Tibial artery (tissue), 4 donors: Measurements from ENCODE around the gene DHRS7.
"Not testable (repeated sequence)": the region's sequence is repeated elsewhere in the genome, so short reads cannot be mapped to it uniquely, and the experiment has no call there.

Source experiments
- DNase-seq, 2 donors: peaks; one replicate each; pipeline ENCODE4 v3.0.0-alpha.2; 2019
- H3K27ac ChIP-seq, 2 donors: fragments of 200-600 bp; sonication (generic) in 1 of 2; 1 replicate in 1 of 2; 2 replicates in 1 of 2; pipeline ENCODE4 v1.5.1; 2018 to 2019; ENCODE audit warnings: mild to moderate bottlenecking in 1 of 2
- H3K27me3 ChIP-seq, 2 donors: fragments of 200-600 bp; sonication (generic) in 1 of 2; one replicate each; pipeline versions ENCODE4 v1.5.1 to v1.6.0; 2016 to 2019
- H3K36me3 ChIP-seq, 3 donors: fragments of 200-600 bp; sonication (generic) in 2 of 3; one replicate each; pipeline ENCODE4 v1.5.1; 2016 to 2019; ENCODE audit warnings: mild to moderate bottlenecking in 2 of 3
- H3K4me1 ChIP-seq, 4 donors: fragments of 200-600 bp; sonication (generic) in 2 of 4; 1 replicate in 3 of 4; 2 replicates in 1 of 4; pipeline ENCODE4 v1.5.1; 2016 to 2019
- H3K4me3 ChIP-seq, 2 donors: fragments of 200-600 bp; sonication (generic) in 1 of 2; 1 replicate in 1 of 2; 2 replicates in 1 of 2; pipeline ENCODE4 v1.5.1; 2018 to 2019; ENCODE audit warnings: mild to moderate bottlenecking in 2 of 2
- H3K9me3 ChIP-seq, 3 donors: fragments of 200-600 bp; sonication (generic) in 1 of 3; one replicate each; pipeline ENCODE4 v1.5.1; 2016 to 2019
- CTCF ChIP-seq, 2 experiments: fragments of 200-600 bp in 1 of 2; fragments of 450-650 bp in 1 of 2; IDR thresholded peaks; one replicate each; pipeline ENCODE4 v1.5.1; 2017 to 2019; ENCODE audit warnings: antibody characterized with exemption in 2 of 2, mild to moderate bottlenecking in 1 of 2, moderate library complexity in 1 of 2
- intact Hi-C: fragments of 100-400 bp; cut with DNase I; formaldehyde crosslinking; loops from one replicate; pipeline ENCODE4 v1.15.0; 2023; ENCODE audit warnings: low total_unique reads

Gene DHRS7

GRCh38 chr14:60102389-60102788 lies 62.8 kb downstream of the DHRS7 start:
- H3K4me1 ChIP-seq, result peaks cover 0 to 40% (median 6%) of the 10 kb centered on the region in 4 donors
- TF ChIP-seq CTCF (IDR thresholded peaks at IDR 0.05), result no peak
- H3K9me3 ChIP-seq, result no peaks in the 10 kb centered on the region
- H3K27ac ChIP-seq, result no peak overlapping the region
- H3K36me3 ChIP-seq, result no peaks in the 10 kb centered on the region
- H3K4me3 ChIP-seq, result no peak overlapping the region
- DNase-seq, result no peak
- no peaks in the 10 kb centered on the region for H3K27me3 ChIP-seq
- intact Hi-C loops, result no loop called here

- Histone ChIP-seq H3K4me1 (peaks cover 0 to 34% (median 6%) of the 10 kb centered on the region in 4 donors), H3K36me3 (no peaks in the 10 kb centered on the region), H3K27ac (no peak overlapping the region), H3K9me3 (no peaks in the 10 kb centered on the region), H3K4me3 (no peak overlapping the region), H3K27me3 (no peaks in the 10 kb centered on the region)
- intact Hi-C loops, result no loop called here
- no peak for DNase-seq
- no peak for TF ChIP-seq CTCF (IDR thresholded peaks at IDR 0.05)
Measured at GRCh38 chr14:60101786-60102185, 63.4 kb downstream of the DHRS7 start.

DNA sequence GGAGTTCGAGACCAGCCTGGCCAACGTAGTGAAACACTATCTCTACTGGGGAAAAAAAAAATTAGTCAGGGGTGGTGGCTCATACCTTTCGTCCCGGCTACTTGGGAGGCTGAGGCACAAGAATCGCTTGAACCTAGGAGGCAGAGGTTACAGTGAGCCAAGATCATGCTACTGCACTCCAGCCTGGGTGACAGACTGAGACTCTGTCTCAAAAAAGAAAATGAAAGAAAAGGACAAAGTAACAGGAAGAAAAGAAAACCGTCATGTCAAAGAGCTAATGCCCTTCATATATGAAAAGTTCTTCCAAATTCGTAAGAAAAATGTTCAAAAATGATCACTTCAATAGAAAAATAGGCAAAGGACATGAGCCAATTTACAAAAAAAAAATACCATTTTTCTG lies 65.3 kb downstream of the DHRS7 start:
- H3K27me3 ChIP-seq, H3K9me3 ChIP-seq, H3K4me3 ChIP-seq, H3K36me3 ChIP-seq, H3K27ac ChIP-seq, DNase-seq: not testable (repeated sequence)
- intact Hi-C loops, result loop anchor here (10.0 kb wide), 1 partner anchor 145 kb away; the partner anchor contains the start of gene PPM1A
- H3K4me1 ChIP-seq, result peaks cover 0 to 39% (median 6%) of the 10 kb centered on the region in 4 donors

GRCh38 chr14:60097974-60098373 lies 67.2 kb downstream of the DHRS7 start:
- intact Hi-C loops, result loop anchor here (10.0 kb wide), 1 partner anchor 147 kb away; the partner anchor contains the start of gene PPM1A
- H3K27me3 ChIP-seq, result no peaks in the 10 kb centered on the region
- no peak overlapping the region for H3K27ac ChIP-seq
- TF ChIP-seq CTCF (IDR thresholded peaks at IDR 0.05), result no peak
- no peak overlapping the region for H3K4me3 ChIP-seq
- no peaks in the 10 kb centered on the region for H3K9me3 ChIP-seq
- no peaks in the 10 kb centered on the region for H3K36me3 ChIP-seq
- peaks cover 0 to 51% (median 12%) of the 10 kb centered on the region in 4 donors for H3K4me1 ChIP-seq
- no peak for DNase-seq

GRCh38 chr14:60095781-60096450 lies 69.3 kb downstream of the DHRS7 start:
- H3K27ac ChIP-seq, result no peak overlapping the region
- H3K9me3 ChIP-seq, result no peaks in the 10 kb centered on the region
- intact Hi-C loops, result loop anchor here (10.0 kb wide), 1 partner anchor 149 kb away; the partner anchor contains the start of gene PPM1A
- DNase-seq, result no peak
- H3K27me3 ChIP-seq, result no peaks in the 10 kb centered on the region
- no peak for TF ChIP-seq CTCF (IDR thresholded peaks at IDR 0.05)
- H3K4me3 ChIP-seq, result no peak overlapping the region
- peaks cover 0 to 35% (median 7%) of the 10 kb centered on the region in 4 donors for H3K4me1 ChIP-seq
- no peaks in the 10 kb centered on the region for H3K36me3 ChIP-seq

- no peaks in the 10 kb centered on the region for H3K27me3 ChIP-seq
- no peak overlapping the region for H3K27ac ChIP-seq
- DNase-seq, result no peak
- peaks cover 0 to 35% (median 7%) of the 10 kb centered on the region in 4 donors for H3K4me1 ChIP-seq
- no peak overlapping the region for H3K4me3 ChIP-seq
- no peak for TF ChIP-seq CTCF (IDR thresholded peaks at IDR 0.05)
- H3K9me3 ChIP-seq, result no peaks in the 10 kb centered on the region
- H3K36me3 ChIP-seq, result no peaks in the 10 kb centered on the region
- intact Hi-C loops, result loop anchor here (10.0 kb wide), 1 partner anchor 150 kb away; the partner anchor contains the start of gene PPM1A
Measured at GRCh38 chr14:60095231-60095630, 70.0 kb downstream of the DHRS7 start.
